Stimulated activated CD4-positive, alpha-beta T cell treated with anti-CD3 and anti-CD28 coated beads, Interleukin-15, amount 100 ng/mL, for 1 hour (primary cell): ENCODE results near the gene LRRC8B.

Source experiments
- DNase-seq, 2 donors: peaks; one replicate each; pipeline ENCODE4 v3.0.0-alpha.2; 2020; ENCODE audit warnings: low read depth in 1 of 2, low spot score in 1 of 2

Gene LRRC8B

GRCh38 chr1:89630048-89630447 is 105.4 kb downstream of the LRRC8B start:
- no peak for DNase-seq

- no peak for DNase-seq
Measured at GRCh38 chr1:89631816-89632656, 107.4 kb downstream of the LRRC8B start.

- peak; percentile 80 to 87 for DNase-seq
Measured at GRCh38 chr1:89632657-89633247, 108.1 kb downstream of the LRRC8B start, which contains the start of gene LRRC8C. Gene LRRC8C, plus strand, starts transcription at chr1:89633120. Its CDS starts 53,354 bp downstream, at chr1:89686474.

GRCh38 chr1:89633248-89633799 is 108.7 kb downstream of the LRRC8B start:
- peak; percentile 31 to 38 for DNase-seq

- no peak for DNase-seq
Measured at GRCh38 chr1:89633800-89634625, 109.4 kb downstream of the LRRC8B start.

GRCh38 chr1:89635825-89636815 is 111.5 kb downstream of the LRRC8B start:
- no peak for DNase-seq

GRCh38 chr1:89637496-89637895 is 112.9 kb downstream of the LRRC8B start:
- no peak for DNase-seq

GRCh38 chr1:89640440-89640839 is 115.8 kb downstream of the LRRC8B start:
- DNase-seq: no peak

- no peak for DNase-seq
Measured at GRCh38 chr1:89641781-89642180, 117.2 kb downstream of the LRRC8B start.

GRCh38 chr1:89643577-89643976 is 118.9 kb downstream of the LRRC8B start:
- no peak for DNase-seq

- DNase-seq: no peak
Measured at GRCh38 chr1:89644119-89644814, 119.6 kb downstream of the LRRC8B start.

- DNase-seq: no peak
Measured at GRCh38 chr1:89646259-89646658, 121.6 kb downstream of the LRRC8B start.
